Measurements from ENCODE around the gene TRA2B. TPM values are rescaled to one million over a fixed set of nuclear protein-coding genes. Genes with fewer than 3 reads are reported as not detected.

The TRA2B gene
- total and polyA plus RNA-seq, 2 of the 8 experiments (the other 6 are each of a cell fraction or from before 2014, with no cell fraction given): 206 to 274 TPM

GRCh38 chr3:185936273-185936629 is 1.6 kb downstream of the TRA2B start:
- H2BK5ac ChIP-seq (ENCODE audit: low read depth, low read length): no peak overlapping the region
- no peak overlapping the region for H4K8ac ChIP-seq (ENCODE audit: extremely low read depth, insufficient read depth, low read length)
- no peak overlapping the region for H3K18ac ChIP-seq (ENCODE audit: extremely low read depth, low read length)
- H2BK20ac ChIP-seq (ENCODE audit: low read length): no peak overlapping the region
- no peak overlapping the region for H2BK120ac ChIP-seq (replicated peaks; ENCODE audit: low read depth, low read length)
- H3K4me1 ChIP-seq (replicated peaks in 1 of 4; ENCODE audit: control insufficient read depth in 3 of 4, insufficient read depth in 4 of 4, low read length in 3 of 4): peaks cover 0 to 5% (median 0%) of the 10 kb centered on the region in 4 experiments; a peak in 1 of 7 replicates
- FAIRE-seq (no peak), DNase-seq (ENCODE audit: low read depth in 1 of 2, low spot score in 2 of 2) (no peak)
- no peak overlapping the region for H3K56ac ChIP-seq (replicated peaks; ENCODE audit: insufficient read length, low read depth, low read length)
- no peak overlapping the region for H4K91ac ChIP-seq (replicated peaks; ENCODE audit: insufficient read length, low read length)
- peaks cover 0 to 7% (median under 1%) of the 10 kb centered on the region in 4 experiments; a peak in 4 of 8 replicates for H3K36me3 ChIP-seq (ENCODE audit: control insufficient read depth in 2 of 4, insufficient read depth in 4 of 4, low read length in 3 of 4)
- no peak overlapping the region for H3K27ac ChIP-seq (ENCODE audit: low read depth, low read length)
- WGBS, 2 experiments (ENCODE audit: extremely low coverage in 1 of 2, insufficient coverage in 1 of 2, insufficient read length in 1 of 2, insufficient replicate concordance in 2 of 2, low coverage in 1 of 2, low lambda C conversion rate in 2 of 2, missing lambda C conversion rate in 1 of 2): 0% methylated on average over 8 of the region's 8 CpGs; no CpG with 5 or more reads in 1 of the 2 experiments
- peaks cover 61 to 66% of the 10 kb centered on the region in 2 experiments for H3K79me2 ChIP-seq (ENCODE audit: control insufficient read depth in 1 of 2, insufficient read depth in 2 of 2, low read length in 2 of 2)
- ChIA-PET CTCF (ENCODE audit: partially characterized antibody) (interaction anchor here (0.7 to 1.4 kb wide), 2 partner anchors 10 to 29 kb away, joined by 3 read pairs; no protein-coding TSS in a partner anchor), POLR2A (ENCODE audit: partially characterized antibody) (interaction anchor here (0.7 to 3.9 kb wide), 17 partner anchors 9 to 847 kb away, joined by 3 to 171 read pairs (median 5); partner anchors contain the start of genes EIF4A2, IGF2BP2 and SENP2)
- H3K23me2 ChIP-seq (ENCODE audit: low read depth, low read length): peaks cover 12% of the 10 kb centered on the region; the same call in 1 of the 2 replicates
- H4K20me1 ChIP-seq (replicated peaks in 1 of 2; ENCODE audit: control insufficient read depth in 1 of 2, insufficient read depth in 2 of 2, low read length in 2 of 2): peaks cover 23 to 42% of the 10 kb centered on the region in 2 experiments
- peak overlapping the region; percentile 81 to 87 for H3K4me2 ChIP-seq (ENCODE audit: insufficient read depth in 1 of 2, low read depth in 2 of 2, low read length in 2 of 2)
- no peak overlapping the region for H3K4ac ChIP-seq (replicated peaks; ENCODE audit: insufficient read length, low read depth, low read length)
- TF ChIP-seq POLR2A (IDR thresholded peaks at IDR 0.05; ENCODE audit: control extremely low read depth in 1 of 2, low read depth in 2 of 2, low read length in 2 of 2) (0 out of 3 replicates have a peak, but pooled peaks of 1 of the 2 experiments have one; percentile 1), CHD1 (IDR thresholded peaks at IDR 0.05; ENCODE audit: low read depth, low read length) (peak; percentile 37), TAF7 (optimal IDR thresholded peaks at IDR 0.05; ENCODE audit: borderline replicate concordance, low read depth, low read length) (peak; percentile 16), SAP30 (IDR thresholded peaks at IDR 0.05; ENCODE audit: insufficient read depth, insufficient replicate concordance, low read length) (no peak)
- no peak overlapping the region for H3K14ac ChIP-seq (ENCODE audit: insufficient read length)
- no peak overlapping the region for H2AFZ ChIP-seq (ENCODE audit: low read length)
- H3K4me3 ChIP-seq (ENCODE audit: extremely low read depth in 1 of 4, insufficient read depth in 2 of 4, low read depth in 3 of 4, low read length in 4 of 4): peak overlapping the region; percentile 83 to 100 (median 96)
- H2BK15ac ChIP-seq (ENCODE audit: low read length): no peak overlapping the region
- H3K9ac ChIP-seq (replicated peaks in 1 of 4; ENCODE audit: extremely low read depth in 1 of 4, low read depth in 3 of 4, low read length in 3 of 4): peak overlapping the region; percentile 93 to 100 (median 100)
- no peaks in the 10 kb centered on the region; a peak in 1 of 4 replicates for H3K9me3 ChIP-seq (ENCODE audit: insufficient read depth in 2 of 2, low read depth in 1 of 2, low read length in 1 of 2)
- no peaks in the 10 kb centered on the region for H3K79me1 ChIP-seq (ENCODE audit: low read depth, low read length)
- no peak overlapping the region for H2BK12ac ChIP-seq (ENCODE audit: low read depth, low read length)
- no peaks in the 10 kb centered on the region for H3K27me3 ChIP-seq (replicated peaks in 1 of 4; ENCODE audit: control insufficient read depth in 3 of 4, extremely low read depth in 1 of 4, insufficient read depth in 3 of 4, low read length in 3 of 4)
- no peak overlapping the region for H2AK5ac ChIP-seq (ENCODE audit: low read depth, low read length)
- no peak overlapping the region for H4K5ac ChIP-seq (ENCODE audit: insufficient read length, low read depth, low read length)
- H3K23ac ChIP-seq (ENCODE audit: insufficient read length): no peak overlapping the region

Data from H1 (cell line).